Measurements from ENCODE around the gene SUGP2. TPM values are rescaled to one million over a fixed set of nuclear protein-coding genes. Genes with fewer than 3 reads are reported as not detected.
A peak's percentile ranks its signal among the peaks of the same experiment; 100 is the strongest.

The SUGP2 gene
- total RNA-seq, 1 donor from 2014 or later = 123 TPM

- H3K36me3 Mint-ChIP-seq = peaks cover under 1% of the 10 kb centered on the region
- H3K4me3 Mint-ChIP-seq = peak overlapping the region; percentile 65
- no peak for DNase-seq (ENCODE audit: extremely low spot score, unreplicated experiment)
- peaks cover 4% of the 10 kb centered on the region for H3K27me3 Mint-ChIP-seq
- no peaks in the 10 kb centered on the region for H3K4me1 Mint-ChIP-seq (ENCODE audit: unreplicated experiment)
- TF ChIP-seq CTCF (conservative IDR thresholded peaks at IDR 0.05) = no peak
- H3K9me3 Mint-ChIP-seq = no peaks in the 10 kb centered on the region
- H3K27ac Mint-ChIP-seq = peak overlapping the region; percentile 63
Measured at GRCh38 chr19:18942692-18943091, 90.6 kb downstream of the SUGP2 start.

GRCh38 chr19:18941628-18942354 lies 91.5 kb downstream of the SUGP2 start:
- Mint-ChIP-seq H3K36me3 (peaks cover 4% of the 10 kb centered on the region), H3K4me3 (peak overlapping the region; percentile 65), H3K9me3 (no peaks in the 10 kb centered on the region), H3K27me3 (peaks cover 4% of the 10 kb centered on the region), H3K27ac (no peak overlapping the region), H3K4me1 (ENCODE audit: unreplicated experiment) (no peaks in the 10 kb centered on the region)
- no peak for TF ChIP-seq CTCF (conservative IDR thresholded peaks at IDR 0.05)
- no peak for DNase-seq (ENCODE audit: extremely low spot score, unreplicated experiment)

Other genes starting within 250 kb of the SUGP2 start
- 0.12 and 0.43 TPM in 2 replicates for gene COMP, start 242.2 kb downstream of the SUGP2 start, total RNA-seq (ENCODE audit: low replicate concordance)
- 72.1 and 76.5 TPM in 2 replicates for gene UPF1, start 201.6 kb downstream of the SUGP2 start, total RNA-seq (ENCODE audit: low replicate concordance)
- gene CERS1, start 137.4 kb downstream of the SUGP2 start, total RNA-seq (ENCODE audit: low replicate concordance) = 6.4 and 14.8 TPM in 2 replicates
- gene COPE, start 114.1 kb downstream of the SUGP2 start, total RNA-seq (ENCODE audit: low replicate concordance) = 171 and 213 TPM in 2 replicates
- 58.3 and 58.5 TPM in 2 replicates for gene DDX49, start 113.8 kb downstream of the SUGP2 start, total RNA-seq (ENCODE audit: low replicate concordance)
- gene HOMER3, start 92.3 kb downstream of the SUGP2 start, total RNA-seq (ENCODE audit: low replicate concordance) = 20.8 and 38.6 TPM in 2 replicates
- gene ARMC6, start 86 bp upstream of the SUGP2 start, total RNA-seq (ENCODE audit: low replicate concordance) = 28.2 and 34.6 TPM in 2 replicates
- 10.0 and 13.4 TPM in 2 replicates for gene SLC25A42, start 30.5 kb upstream of the SUGP2 start, total RNA-seq (ENCODE audit: low replicate concordance)
- gene TMEM161A, start 105.0 kb upstream of the SUGP2 start, total RNA-seq (ENCODE audit: low replicate concordance) = 29.1 and 45.2 TPM in 2 replicates
- gene MEF2B, start 136.7 kb upstream of the SUGP2 start, total RNA-seq (ENCODE audit: low replicate concordance) = 1.5 and 1.6 TPM in 2 replicates
- 28.8 and 29.1 TPM in 2 replicates for gene BORCS8, start 158.6 kb upstream of the SUGP2 start, total RNA-seq (ENCODE audit: low replicate concordance)
- 79.7 and 103 TPM in 2 replicates for gene RFXANK, start 158.7 kb upstream of the SUGP2 start, total RNA-seq (ENCODE audit: low replicate concordance)
- gene NR2C2AP, start 169.9 kb upstream of the SUGP2 start, total RNA-seq (ENCODE audit: low replicate concordance) = 15.2 and 22.9 TPM in 2 replicates
- 0.07 and 0.80 TPM in 2 replicates for gene NCAN, start 178.4 kb upstream of the SUGP2 start, total RNA-seq (ENCODE audit: low replicate concordance)
- 5.4 and 6.4 TPM in 2 replicates for gene TM6SF2, start 239.8 kb upstream of the SUGP2 start, total RNA-seq (ENCODE audit: low replicate concordance)

All from type B pancreatic cell (in vitro differentiated cells).